Fibroblast of pulmonary artery (primary cell): Measurements from ENCODE around the gene WDR64.
"Not testable (repeated sequence)": the region's sequence is repeated elsewhere in the genome, so short reads cannot be mapped to it uniquely, and the experiment has no call there.

Experiments used
- DNase-seq: peaks from one replicate; pipeline ENCODE4 v3.0.0-alpha.2; 2010; ENCODE audit warnings: low read depth
- H3K4me3 ChIP-seq: replicated peaks from 2 replicates; pipeline ENCODE4 v1.5.1; 2011; ENCODE audit warnings: low read depth, mild to moderate bottlenecking, control low read depth, low read length, moderate library complexity
- CTCF ChIP-seq: IDR thresholded peaks from 2 replicates; pipeline ENCODE4 v1.5.1; 2011; ENCODE audit warnings: mild to moderate bottlenecking, control low read depth, low read length, inconsistent platforms; ENCODE audit errors: missing control alignments

WDR64 gene

GRCh38 chr1:241733899-241734298 is 81.8 kb downstream of the WDR64 start:
- TF ChIP-seq CTCF = no peak
- no peak for DNase-seq
- no peak overlapping the region for H3K4me3 ChIP-seq

- DNase-seq = no peak
- H3K4me3 ChIP-seq = no peak overlapping the region
- no peak for TF ChIP-seq CTCF
Observed at GRCh38 chr1:241734533-241734932, 82.5 kb downstream of the WDR64 start.

GRCh38 chr1:241735493-241735926 is 83.4 kb downstream of the WDR64 start:
- H3K4me3 ChIP-seq, DNase-seq: not testable (repeated sequence)

- H3K4me3 ChIP-seq = no peak overlapping the region
- TF ChIP-seq CTCF = no peak
- DNase-seq = no peak
Observed at GRCh38 chr1:241736387-241736786, 84.3 kb downstream of the WDR64 start.

GRCh38 chr1:241738284-241739078 is 86.4 kb downstream of the WDR64 start:
- no peak for TF ChIP-seq CTCF
- no peak overlapping the region for H3K4me3 ChIP-seq
- no peak for DNase-seq

GRCh38 chr1:241742084-241742483 is 90.0 kb downstream of the WDR64 start:
- TF ChIP-seq CTCF = no peak
- DNase-seq = no peak
- H3K4me3 ChIP-seq = no peak overlapping the region

- DNase-seq = no peak
- no peak for TF ChIP-seq CTCF
- H3K4me3 ChIP-seq = no peak overlapping the region
Observed at GRCh38 chr1:241744591-241744990, 92.5 kb downstream of the WDR64 start.
